GM19035 (cell line): ENCODE measurements around the gene RAET1E.

Source experiments
- ATAC-seq: cut with Tn5 transposase; IDR thresholded peaks from one replicate; pipeline ENCODE4 v1.9.1; 2021; ENCODE audit not compliant: unreplicated experiment

RAET1E gene

DNA sequence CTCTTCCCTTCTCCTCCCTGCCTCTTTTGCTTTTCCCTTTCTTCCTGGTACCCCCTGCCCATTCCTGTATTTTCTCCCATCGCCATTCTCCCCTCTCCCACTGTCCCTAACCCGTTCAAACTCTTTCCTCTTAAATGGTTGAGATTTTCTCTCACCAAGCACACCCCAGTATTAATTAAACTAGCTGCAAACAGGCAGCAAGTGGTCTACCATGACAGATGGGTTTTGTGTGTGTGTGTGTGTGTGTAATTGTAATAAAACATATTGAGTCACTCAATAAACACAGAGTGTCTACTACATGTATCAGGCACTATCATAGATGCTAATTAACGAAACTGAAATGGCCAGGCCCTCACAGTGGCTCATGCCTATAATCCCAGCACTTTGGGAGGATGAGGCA is 6.7 kb downstream of the RAET1E start:
- no peak for ATAC-seq

DNA sequence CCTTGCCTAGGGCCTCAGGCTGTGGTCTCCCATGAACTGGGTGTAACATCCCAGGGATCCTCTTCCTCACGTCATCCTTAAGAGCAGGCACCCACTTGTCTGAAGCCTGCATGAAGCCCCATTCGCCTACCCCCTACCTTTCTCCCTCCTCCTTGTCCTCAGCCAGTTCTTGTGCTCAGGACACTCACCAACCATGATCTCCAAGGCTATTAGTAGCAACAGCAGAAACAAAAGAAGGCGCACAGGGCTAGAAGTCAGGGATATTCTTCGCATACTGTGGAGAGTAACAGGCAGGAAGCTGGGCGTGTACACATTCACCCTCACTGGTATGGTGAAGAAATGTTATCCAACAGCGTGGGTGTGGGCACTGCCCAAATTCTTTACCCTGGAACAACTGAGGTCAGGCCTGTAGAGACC is 7.3 kb downstream of the RAET1E start:
- no peak for ATAC-seq

DNA sequence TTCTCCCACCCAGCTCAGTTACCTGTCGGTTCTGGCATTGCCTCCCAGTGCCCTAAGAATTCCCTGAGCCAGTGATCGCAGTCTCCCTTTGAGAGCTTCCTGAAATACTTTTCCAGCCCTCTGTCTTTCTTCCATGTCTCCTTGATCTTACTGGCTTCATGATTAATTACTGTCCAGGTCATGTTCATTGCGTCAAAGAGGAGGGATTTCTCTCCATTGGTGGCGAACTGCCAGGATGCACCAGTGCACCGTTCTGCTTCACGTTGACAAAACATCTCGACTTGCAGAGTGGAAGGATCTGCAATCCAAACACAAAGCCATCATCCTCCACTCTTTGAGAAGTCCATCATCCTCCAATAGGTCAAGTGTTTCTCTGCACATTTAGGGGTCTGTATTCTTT is 8.6 kb downstream of the RAET1E start:
- ATAC-seq: no peak

DNA sequence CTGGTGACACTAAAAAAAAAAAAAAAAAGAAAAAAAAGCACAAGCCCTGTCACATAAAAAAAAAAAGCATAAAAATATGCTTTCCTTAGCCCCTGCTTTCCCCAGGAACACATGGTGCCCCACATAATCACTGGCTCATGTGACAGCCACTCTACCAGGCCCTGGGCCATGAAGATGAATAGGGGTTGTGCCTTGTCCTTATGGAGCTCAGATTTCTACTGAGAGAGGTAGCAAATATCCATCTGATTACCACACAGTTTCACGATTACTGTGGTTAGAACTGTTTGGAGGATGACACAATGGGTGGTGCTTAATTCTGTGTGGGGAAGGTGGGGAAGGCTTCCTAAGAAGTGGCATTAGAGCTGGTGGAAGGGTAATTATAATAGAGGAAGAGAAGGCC is 9.3 kb downstream of the RAET1E start:
- no peak for ATAC-seq

DNA sequence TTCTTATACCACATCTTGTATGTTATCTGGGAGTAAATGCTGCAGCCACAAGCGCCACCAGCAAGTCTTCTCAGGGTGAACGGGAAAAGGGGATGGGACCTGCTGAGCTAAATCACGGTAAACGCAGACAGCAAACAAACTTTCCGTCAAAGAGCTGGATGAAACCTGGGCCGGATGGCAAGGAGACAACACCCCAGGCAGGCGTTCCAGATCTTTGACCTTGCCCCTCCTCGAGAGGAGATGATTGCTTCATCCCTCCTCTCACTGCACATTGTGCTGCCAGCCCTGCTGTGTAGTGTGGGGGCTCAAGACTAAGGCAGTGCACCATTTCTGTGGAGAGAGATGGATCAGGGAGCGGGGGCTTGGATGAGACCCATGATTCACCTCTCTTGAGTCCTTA is 9.8 kb downstream of the RAET1E start:
- no peak for ATAC-seq

- no peak for ATAC-seq
Measured at GRCh38 chr6:149887343-149887742, 10.6 kb downstream of the RAET1E start.

GRCh38 chr6:149885888-149886287 is 12.0 kb downstream of the RAET1E start:
- no peak for ATAC-seq

GRCh38 chr6:149884617-149885016 is 13.3 kb downstream of the RAET1E start:
- no peak for ATAC-seq

- no peak for ATAC-seq
Measured at GRCh38 chr6:149884215-149884614, 13.7 kb downstream of the RAET1E start.

GRCh38 chr6:149881860-149882259 is 16.1 kb downstream of the RAET1E start:
- ATAC-seq: no peak

- no peak for ATAC-seq
Measured at GRCh38 chr6:149881066-149881766, 16.7 kb downstream of the RAET1E start.

- no peak for ATAC-seq
Measured at GRCh38 chr6:149877659-149878058, 20.3 kb downstream of the RAET1E start.

DNA sequence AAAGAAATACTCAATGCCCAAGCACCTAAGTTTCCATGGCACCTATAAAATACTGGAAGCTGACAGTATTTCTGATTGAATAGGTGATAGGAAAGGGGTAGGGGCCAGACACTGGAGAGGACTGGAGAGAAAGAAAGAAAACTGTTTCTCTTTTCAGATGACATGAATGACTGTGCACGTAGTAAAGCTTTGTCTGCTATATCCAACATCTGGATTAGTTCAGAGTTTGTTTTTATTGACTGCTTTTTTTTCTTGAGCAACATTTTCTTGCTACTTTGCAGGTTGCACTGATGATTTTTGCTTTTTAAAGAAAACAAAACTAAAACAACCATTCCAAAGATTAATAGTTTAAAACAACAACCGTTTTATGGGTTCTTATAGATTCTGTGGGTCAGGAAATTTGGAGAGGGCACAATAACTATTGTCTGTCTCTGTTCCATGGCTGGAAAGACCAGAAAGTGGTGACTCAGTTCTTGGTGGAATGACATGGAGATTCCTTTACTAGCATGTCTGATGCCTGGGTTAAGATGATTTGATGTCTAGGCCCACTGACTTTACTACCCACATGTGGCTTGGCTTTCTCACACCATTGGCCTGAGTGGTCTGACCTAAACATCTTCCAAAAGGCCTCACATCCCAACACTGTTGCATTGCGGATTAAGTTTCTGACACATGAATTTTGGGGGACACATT is 21.5 kb downstream of the RAET1E start:
- ATAC-seq: no peak

DNA sequence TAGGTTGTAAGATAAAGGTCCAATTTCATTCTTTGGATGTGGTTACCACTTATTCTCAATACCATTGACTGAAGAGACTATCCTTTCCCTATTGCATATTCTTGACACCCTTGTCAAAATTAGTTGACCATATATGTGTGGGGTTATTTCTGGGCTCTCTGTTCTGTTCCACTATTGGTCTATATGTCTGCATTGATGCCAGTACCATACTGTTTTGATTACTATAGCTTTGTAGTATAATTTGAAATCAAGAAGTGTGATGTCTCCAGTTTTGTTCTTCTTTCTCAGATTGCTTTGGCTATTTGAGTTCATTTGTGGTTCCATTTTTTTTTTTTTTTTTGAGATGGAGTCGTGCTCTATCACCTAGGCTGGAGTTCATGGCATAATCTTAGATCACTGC is 25.7 kb downstream of the RAET1E start:
- no peak for ATAC-seq

- ATAC-seq: no peak
Measured at GRCh38 chr6:149871182-149871581, 26.7 kb downstream of the RAET1E start.

DNA sequence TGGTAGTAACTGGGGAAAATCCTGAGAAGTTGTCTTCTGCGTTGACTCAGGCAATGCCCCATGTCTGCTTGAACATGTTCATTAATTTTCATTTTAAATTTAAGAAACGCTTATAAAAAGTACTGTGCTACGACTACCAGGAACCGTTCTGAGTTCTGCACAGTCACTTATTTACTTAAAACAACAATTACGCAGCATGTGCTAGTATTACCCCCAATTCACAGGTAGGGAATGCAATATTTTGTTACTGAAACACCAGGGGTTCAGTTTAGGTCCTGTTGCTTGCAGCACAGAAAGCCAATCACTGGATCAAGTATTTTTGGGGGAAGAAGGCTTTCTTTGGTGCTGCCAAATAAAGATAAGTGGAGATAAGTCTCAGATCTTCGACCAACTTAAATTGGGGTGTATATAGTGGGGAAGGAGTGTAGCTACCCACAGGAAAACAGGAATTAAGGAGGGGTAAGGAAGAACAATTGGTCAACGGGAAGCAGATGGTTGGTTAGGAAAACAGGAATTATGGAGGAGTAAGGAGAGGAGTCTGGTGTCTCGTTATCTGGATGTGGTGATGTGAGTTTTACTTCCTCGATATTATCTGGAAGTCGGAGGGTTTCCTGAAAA is 28.5 kb downstream of the RAET1E start:
- ATAC-seq: no peak

GRCh38 chr6:149867876-149868640 is 29.9 kb downstream of the RAET1E start:
- ATAC-seq: no peak

GRCh38 chr6:149864578-149865535 is 33.1 kb downstream of the RAET1E start:
- no peak for ATAC-seq

DNA sequence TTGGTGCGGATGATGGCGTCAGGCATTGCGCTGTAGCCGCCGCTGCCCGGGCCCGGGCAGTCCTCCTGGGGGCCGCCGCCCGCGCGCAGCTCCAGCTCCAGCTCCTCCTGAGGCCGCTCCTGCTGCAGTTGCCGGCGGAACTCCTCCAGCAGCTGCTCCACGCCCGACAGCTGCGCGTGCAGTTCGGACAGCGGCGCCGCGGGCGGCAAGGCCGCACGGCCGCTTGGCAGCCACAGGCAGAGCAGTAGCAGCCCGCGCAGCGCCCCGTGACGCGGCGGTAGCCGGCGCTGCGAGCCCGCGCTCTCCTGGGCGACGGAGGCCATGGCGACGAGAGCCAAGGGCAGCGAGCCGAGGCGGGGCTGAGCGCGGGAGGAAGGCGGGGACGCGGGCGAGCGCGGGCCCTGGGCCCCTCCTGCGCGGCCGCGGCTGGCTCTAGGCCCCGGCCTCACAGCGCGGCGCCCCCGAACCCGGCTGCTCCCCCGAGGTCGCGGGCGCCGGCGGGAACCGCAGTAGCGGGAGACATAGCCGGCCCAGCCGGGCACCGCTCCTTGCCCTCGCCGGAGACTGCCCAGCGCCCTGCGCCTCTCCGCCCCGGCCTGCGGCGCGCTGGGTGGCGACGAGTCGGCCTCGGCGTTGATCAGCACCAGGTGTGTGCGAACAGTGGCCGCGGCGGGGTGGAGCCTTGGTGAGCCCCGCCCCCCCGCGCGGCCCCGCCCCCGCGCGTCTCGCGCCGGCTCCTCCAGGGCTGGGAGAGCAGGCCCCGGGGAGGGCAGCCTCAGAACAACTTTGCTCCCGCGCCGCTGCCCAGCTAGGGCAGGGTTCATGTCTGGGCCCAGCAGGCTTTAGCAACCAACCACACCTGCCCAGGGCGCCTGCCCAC is 34.0 kb downstream of the RAET1E start, which contains the start of gene LRP11:
LRP11 (minus strand) TSS at position 662 of the 880 bp plus-strand sequence; CDS start at position 323, 339 bp downstream.
- ATAC-seq: peak; percentile 88
